ENCODE measurements around the gene VCP.
A peak's percentile ranks its signal among the peaks of the same experiment; 100 is the strongest.

VCP gene

GRCh38 chr9:35074791-35075190 is 2.4 kb upstream of the VCP start:
- DNase-seq (ENCODE audit: low read depth): no peak
- TF ChIP-seq CTCF (IDR thresholded peaks at IDR 0.05; ENCODE audit: low read length, missing control alignments): no peak
- no peak overlapping the region for H3K4me3 ChIP-seq (replicated peaks; ENCODE audit: low read depth, low read length)

GRCh38 chr9:35074141-35074540 is 1.7 kb upstream of the VCP start:
- no peak for DNase-seq (ENCODE audit: low read depth)
- TF ChIP-seq CTCF (IDR thresholded peaks at IDR 0.05; ENCODE audit: low read length, missing control alignments): no peak
- no peak overlapping the region for H3K4me3 ChIP-seq (replicated peaks; ENCODE audit: low read depth, low read length)

GRCh38 chr9:35073279-35073612 is 821 bp upstream of the VCP start:
- no peak for DNase-seq (ENCODE audit: low read depth)
- no peak for TF ChIP-seq CTCF (IDR thresholded peaks at IDR 0.05; ENCODE audit: low read length, missing control alignments)
- H3K4me3 ChIP-seq (replicated peaks; ENCODE audit: low read depth, low read length): no peak overlapping the region

- peak; percentile 89 for DNase-seq (ENCODE audit: low read depth)
- peak overlapping the region; percentile 97 for H3K4me3 ChIP-seq (replicated peaks; ENCODE audit: low read depth, low read length)
- peak; percentile 7 for TF ChIP-seq CTCF (IDR thresholded peaks at IDR 0.05; ENCODE audit: low read length, missing control alignments)
Measured at GRCh38 chr9:35071814-35072460, 488 bp downstream of the VCP start.

GRCh38 chr9:35070823-35071813 is 1.3 kb downstream of the VCP start:
- no peak for TF ChIP-seq CTCF (IDR thresholded peaks at IDR 0.05; ENCODE audit: low read length, missing control alignments)
- DNase-seq (ENCODE audit: low read depth): peak; percentile 30
- peak overlapping the region; percentile 97 for H3K4me3 ChIP-seq (replicated peaks; ENCODE audit: low read depth, low read length)

- TF ChIP-seq CTCF (IDR thresholded peaks at IDR 0.05; ENCODE audit: low read length, missing control alignments): no peak
- H3K4me3 ChIP-seq (replicated peaks; ENCODE audit: low read depth, low read length): peak overlapping the region; percentile 7
- no peak for DNase-seq (ENCODE audit: low read depth)
Measured at GRCh38 chr9:35069020-35069419, 3.4 kb downstream of the VCP start.

All from fibroblast of pulmonary artery (primary cell).